ENCODE data around the gene PAQR3.

The PAQR3 gene, protein sequence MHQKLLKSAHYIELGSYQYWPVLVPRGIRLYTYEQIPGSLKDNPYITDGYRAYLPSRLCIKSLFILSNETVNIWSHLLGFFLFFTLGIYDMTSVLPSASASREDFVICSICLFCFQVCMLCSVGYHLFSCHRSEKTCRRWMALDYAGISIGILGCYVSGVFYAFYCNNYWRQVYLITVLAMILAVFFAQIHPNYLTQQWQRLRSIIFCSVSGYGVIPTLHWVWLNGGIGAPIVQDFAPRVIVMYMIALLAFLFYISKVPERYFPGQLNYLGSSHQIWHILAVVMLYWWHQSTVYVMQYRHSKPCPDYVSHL

DNA sequence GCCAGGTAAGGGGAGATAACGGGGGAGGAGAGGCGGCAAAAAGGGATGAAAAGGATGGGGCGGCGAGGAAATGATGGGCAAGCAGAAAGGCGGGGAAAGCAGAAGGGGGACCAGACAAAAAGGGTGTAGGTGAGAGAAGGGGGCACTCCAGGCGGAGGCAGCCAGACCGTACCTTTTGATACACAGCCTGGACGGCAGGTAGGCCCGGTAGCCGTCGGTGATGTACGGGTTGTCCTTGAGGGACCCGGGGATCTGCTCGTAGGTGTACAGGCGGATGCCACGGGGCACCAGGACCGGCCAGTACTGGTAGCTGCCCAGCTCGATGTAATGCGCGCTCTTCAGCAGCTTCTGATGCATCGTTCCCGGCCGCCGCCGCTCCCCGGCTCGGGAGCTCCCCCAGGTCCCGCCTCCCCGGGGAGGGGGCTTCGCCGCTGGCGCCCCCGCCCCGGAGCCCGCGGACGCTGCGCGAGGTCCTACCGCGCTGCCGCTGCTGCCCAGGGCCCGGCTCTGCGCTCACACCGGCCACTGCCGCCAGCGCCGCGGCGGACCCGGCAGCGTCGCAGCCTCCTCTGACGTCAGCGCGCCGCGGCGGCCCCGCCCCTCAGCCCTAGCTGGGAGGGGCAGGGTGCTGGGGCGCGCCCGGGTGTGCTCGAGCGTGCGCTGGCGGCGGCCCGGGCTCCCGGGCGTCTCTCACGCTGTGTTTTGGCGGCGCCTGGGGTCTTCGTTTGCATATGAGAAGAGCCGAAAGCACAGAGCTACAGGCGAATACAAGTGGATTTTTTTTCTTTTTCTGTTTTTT, at the start of gene PAQR3:
Gene PAQR3, minus strand, starts transcription at position 571 of the 799 bp plus-strand sequence. Its CDS starts 214 bp downstream, at position 357.
- intact Hi-C loops (cut with DNase I) = no loop called here
- DNase-seq = peak; percentile 52 to 93 (median 86)

DNA sequence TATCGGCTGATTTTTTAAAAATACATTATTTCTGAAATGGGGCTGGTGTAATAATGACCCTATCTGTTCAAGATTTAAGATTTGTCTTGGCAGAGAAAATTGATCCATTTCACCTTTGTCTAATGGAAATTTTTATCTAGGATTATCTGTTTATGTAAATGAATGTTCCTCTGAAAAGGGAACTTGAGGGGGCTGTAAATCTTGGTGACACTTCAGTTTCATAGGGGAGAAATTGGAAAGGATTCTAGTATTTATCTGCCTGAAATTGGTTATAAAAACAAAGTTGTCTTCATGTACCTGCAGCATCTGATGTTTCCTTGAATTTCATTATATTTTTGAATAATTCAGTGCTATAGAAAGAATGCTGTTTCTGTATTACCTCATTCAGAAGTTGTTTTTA, 48.4 kb upstream of the PAQR3 start:
- intact Hi-C loops (cut with DNase I) = no loop called here
- no peak for DNase-seq

DNA sequence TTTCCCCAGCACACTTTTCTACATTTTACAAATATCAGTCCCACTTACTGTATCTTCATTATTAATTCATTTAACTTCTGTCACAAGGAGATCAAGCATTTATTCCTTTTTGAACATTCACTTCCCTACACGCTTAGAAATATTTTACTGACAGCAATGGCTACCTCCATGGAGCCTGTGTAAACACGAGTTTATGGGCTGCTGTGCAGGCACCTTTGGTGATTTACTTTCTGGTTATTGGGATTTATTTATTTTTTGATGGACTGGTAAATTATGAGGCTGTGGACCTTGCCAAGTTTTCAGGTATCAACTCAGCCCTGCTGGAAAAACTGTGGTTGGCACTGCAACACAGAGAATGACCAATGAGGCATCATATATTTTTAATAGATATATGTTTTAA, 45.4 kb upstream of the PAQR3 start:
- intact Hi-C loops (cut with DNase I) = no loop called here
- no peak for DNase-seq

DNA sequence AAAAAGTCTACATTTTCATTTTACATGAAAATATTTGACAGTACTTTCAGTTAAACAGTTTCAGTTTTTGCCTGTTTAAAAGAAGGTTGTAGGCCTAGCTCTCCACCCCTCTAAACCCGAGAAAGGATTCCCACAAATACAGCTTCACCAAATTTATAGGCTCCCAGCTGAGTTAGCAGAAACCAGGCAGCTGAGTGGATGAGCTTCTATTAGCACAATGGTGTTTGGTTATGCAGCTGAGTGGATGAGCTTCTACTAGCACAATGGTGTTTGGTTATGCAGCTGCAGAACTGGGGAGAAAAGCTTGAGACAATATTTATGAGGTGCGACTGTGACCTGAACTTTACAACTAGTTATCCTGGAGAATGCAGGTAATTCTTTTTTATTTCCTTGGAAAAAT, 36.6 kb upstream of the PAQR3 start:
- DNase-seq = no peak
- intact Hi-C loops (cut with DNase I) = no loop called here

DNA sequence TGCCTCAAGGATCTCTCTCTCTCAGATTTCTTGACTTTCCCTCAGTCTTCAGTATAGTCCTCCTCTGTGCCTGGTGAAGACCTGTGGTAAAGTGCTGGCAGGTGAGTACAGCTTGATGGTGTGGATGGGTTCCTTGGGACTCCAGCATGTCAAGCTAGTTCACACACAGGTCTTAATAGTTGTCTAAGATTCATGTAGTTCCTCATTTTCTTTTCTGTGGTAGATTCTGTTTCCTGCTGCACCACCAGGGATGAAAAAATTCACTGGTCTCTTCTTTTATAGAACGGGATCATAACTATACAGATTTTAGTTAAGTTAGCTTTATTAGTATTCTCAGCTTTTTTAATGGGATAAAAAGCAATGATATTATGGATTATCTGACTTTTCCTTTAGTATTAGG, 32.5 kb upstream of the PAQR3 start:
- DNase-seq = no peak
- intact Hi-C loops (cut with DNase I) = no loop called here

DNA sequence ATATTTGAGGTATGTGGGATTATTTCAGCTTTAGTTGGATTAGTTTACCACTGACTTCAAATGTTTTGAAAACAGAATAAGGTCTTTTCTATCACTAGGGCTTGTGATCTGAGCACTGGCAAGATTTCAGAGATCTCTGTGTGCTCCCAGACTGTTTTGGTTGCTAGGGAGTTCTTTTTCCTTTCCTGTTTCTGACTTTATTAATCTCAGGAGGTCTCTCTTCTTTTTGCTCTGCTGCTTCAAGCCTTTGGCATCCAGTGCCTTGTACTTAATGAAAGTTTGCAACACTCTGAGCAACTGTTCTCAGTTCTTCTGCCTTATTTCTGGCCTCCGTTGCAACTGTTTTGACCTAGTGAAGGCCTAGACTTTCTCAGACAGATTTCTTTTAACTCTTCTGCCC, 32.1 kb upstream of the PAQR3 start:
- peak in 1 of 42 donors; percentile 6 for DNase-seq
- intact Hi-C loops (cut with DNase I) = no loop called here

DNA sequence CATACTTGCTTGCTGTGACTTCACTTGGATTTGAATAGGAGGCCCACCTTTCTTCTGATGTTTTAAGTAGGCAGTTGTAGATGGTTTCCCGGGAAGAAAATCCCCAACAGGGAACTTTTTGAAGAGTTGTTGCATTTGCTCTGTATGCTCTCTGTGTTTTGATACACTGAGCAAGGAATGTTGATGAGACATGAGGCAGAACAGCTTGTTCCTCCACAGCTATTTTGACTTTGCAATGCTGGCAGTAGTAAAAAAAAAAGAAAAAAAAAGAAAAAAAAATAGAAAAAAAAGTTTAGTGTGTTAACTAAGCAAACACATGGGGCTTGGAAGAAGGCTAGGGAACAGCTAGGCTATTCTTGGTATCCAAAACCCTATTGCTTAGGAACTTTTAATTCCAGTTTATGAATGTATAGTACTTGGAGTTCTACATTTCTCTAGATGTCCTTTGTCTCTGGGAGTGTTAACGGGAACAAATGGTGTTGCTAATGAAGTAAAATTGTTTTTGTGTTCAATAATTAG, 23.4 kb upstream of the PAQR3 start:
- intact Hi-C loops (cut with DNase I) = no loop called here
- no peak for DNase-seq

DNA sequence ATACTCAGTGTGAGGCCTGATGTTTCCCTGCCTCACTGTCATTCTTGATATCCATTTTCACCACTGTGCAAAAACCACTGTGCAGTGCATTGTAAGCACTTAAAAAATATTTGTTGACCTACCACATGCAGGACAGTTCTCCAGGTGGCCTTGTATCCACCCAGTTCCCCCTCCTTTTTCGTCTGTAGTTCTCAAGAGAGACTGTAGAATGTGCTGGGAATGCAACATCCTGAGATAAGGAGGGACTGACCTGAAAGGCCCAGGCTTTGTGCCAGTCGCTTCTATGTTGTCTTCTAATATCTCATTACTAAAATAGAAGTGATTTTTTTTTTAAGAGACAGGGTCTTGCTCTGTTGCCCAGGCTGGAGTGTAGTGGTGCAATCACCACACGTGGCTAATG, 21.7 kb upstream of the PAQR3 start:
- no peak for DNase-seq
- intact Hi-C loops (cut with DNase I) = no loop called here

DNA sequence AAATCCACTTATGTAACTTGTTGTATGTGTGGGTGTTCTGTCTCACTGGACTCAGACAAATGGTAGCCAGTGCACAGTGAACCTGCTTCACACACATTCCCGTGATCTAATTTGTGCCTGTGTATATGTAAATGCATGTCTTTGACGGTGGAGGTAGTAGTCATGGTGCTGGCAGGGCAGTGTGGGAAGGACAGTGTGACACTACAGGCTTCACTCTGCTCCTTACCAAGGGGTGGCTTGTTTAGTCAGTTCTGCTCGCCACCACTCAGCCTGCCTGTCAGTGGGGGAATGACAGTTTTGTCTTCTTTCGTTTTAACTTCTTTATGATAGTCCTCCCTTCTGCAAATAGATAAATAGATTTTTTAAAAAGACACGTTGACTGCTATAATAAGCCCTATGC, 17.7 kb upstream of the PAQR3 start:
- intact Hi-C loops (cut with DNase I) = loop anchor here (10.0 kb wide), 1 partner anchor 1258 kb away; no protein-coding TSS in a partner anchor

DNA sequence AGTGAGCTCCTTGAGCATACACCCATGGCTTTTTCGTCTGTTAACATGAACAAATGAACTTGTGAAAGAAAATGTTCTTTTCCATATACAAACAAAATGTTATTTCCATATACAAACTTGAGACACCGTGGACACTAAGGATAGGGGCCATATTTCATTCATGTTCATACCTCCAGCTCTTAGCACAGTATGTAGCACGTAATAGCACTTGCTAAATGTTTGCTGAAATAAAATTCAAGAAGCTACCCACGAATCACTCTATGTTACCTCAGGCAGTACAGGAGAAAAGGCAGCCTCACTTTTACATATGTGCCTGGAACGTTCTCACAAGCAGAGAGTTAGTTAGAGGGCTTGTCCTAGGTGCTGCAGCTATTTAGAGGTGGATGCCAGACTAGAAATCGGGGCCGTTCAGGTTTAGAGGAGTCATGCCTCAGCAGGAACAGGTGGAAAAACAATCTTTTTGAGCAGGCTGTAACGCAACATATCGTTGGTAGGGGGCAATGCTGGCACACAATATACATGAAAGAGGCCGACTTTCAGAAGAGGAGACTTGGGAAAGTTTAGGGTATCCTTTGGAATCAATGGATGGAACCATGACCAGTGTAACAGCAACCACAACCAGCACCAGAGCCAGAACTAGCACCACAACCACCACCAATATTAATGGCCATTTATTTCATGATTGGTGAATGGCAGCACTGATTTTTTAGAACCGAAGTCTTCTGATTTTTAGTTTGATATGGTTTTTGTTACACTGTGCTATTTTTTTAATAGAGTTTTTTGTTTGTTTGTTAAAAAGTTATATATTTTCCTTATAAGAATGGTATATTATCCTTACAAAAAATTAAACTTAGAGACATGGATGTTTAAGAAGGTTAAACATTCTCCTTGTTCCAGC, 14.8 kb upstream of the PAQR3 start:
- intact Hi-C loops (cut with DNase I) = loop anchor here (10.0 kb wide), 1 partner anchor 1261 kb away; no protein-coding TSS in a partner anchor
- DNase-seq = no peak

More for the DNA sequence above, 17.7 kb upstream of the PAQR3 start:
- DNase-seq = no peak

DNA sequence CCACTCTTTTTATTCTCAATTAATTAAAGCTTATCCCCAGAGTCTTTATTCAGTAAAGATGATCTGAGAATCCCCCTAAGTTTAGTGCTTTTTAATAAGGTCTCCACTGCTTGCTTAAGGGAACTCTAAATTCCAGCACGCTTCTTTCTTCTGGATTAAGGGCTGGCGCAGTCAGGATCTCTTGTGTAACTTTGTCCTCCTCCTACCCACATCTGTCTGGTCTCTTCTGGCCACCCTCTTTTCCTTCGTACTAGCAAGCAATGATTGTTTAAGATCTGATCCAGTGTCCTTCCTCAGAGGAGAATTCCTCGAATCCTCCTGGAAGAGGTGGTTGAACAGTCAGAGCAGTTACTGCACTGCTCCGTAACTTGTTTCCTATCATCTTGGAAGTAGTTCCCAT, 14.0 kb upstream of the PAQR3 start:
- intact Hi-C loops (cut with DNase I) = loop anchor here (10.0 kb wide), 1 partner anchor 1262 kb away; no protein-coding TSS in a partner anchor
- no peak for DNase-seq

DNA sequence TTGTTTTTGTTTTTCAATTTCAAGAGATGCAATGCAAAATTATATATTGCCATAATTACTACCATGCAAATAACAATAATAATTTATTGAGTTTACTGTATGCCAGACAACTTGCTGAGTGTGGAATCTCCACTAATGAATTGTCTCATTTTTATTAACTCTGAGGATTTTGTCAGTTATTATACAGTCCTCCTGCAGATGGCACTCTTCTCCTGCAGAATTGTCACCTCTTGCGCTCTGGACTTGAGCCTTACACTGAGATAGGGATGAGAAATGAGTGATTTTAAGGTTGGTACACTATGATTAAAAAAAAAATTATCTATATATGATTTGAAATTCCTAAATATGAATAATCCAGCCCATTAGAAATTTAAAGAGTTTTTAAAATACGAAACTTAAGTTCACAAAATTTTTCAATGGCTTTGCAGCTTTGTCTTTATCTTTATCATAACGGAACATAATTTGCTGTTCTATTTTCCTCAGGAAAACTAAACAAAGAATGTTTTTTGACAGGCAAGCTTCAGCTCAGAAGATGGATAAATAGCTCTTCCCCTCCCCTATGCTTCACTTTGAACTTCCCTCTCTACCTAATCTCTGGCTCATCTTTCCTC, 12.7 kb upstream of the PAQR3 start:
- intact Hi-C loops (cut with DNase I) = loop anchor here (10.0 kb wide), 1 partner anchor 1263 kb away; no protein-coding TSS in a partner anchor
- DNase-seq = peak in 24 of 42 donors; percentile 13 to 77 (median 44)

DNA sequence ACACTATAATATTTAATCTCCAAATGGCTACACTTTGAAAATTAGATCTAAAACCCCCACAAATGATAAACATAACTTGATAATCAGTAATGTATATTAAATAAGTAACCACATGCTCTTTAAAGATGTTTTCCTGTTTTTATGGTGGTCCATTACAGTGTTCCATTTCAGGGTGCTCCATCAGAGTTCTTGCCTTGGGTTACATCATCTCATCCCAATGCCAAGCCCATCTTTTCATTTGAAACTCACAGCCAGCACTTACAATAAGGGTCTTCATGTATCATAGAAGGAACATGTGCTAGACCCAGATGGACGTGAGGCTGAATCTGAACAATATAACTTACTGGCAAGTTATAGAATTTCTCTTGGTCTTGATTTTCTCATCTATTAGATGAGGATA, 10.5 kb upstream of the PAQR3 start:
- intact Hi-C loops (cut with DNase I) = loop anchor here (10.0 kb wide), 1 partner anchor 1265 kb away; no protein-coding TSS in a partner anchor
- no peak for DNase-seq

DNA sequence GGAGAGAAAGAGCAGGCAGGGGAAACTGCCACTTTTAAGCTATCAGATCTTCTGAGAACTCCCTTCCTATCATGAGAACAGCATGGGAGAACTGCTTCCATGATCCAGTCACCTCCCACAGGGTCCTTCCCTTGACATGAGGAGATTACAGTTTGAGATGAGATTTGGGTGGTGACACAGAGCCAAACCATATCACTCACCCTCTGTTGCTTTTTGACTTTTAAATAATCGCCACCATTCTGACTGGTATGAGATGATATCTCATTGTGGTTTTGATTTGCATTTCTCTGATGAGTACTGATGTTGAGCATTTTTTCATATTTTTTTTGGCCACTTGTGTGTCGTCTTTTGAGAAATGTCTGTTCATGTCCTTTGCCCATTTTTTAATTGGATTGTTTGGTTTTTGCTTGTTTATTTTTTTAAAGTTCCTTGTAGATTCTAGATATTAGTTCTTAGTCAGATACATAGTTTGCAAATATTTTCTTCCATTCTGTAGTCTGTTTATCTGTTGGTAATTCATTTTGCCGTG, 6.5 kb upstream of the PAQR3 start:
- no peak for DNase-seq
- intact Hi-C loops (cut with DNase I) = no loop called here

DNA sequence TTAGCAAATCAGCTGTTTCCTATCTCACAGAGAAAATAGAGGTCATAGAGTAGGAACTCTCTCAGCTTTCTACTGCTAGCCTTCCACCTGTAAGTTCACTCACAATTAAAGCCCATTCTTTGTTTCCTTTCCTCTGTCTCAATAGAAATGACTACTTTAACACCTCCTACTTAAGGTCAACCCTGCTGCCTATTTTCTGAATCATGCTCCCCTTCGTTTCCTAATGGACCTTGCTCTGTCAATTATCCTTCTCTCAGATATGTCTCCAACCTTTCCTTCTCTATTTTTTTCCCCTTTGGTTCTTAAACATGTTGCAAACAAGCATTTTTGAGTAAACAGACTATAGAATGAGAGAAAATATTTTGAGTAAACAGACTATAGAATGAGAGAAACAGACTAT, 5.1 kb upstream of the PAQR3 start:
- no peak for DNase-seq
- intact Hi-C loops (cut with DNase I) = no loop called here

DNA sequence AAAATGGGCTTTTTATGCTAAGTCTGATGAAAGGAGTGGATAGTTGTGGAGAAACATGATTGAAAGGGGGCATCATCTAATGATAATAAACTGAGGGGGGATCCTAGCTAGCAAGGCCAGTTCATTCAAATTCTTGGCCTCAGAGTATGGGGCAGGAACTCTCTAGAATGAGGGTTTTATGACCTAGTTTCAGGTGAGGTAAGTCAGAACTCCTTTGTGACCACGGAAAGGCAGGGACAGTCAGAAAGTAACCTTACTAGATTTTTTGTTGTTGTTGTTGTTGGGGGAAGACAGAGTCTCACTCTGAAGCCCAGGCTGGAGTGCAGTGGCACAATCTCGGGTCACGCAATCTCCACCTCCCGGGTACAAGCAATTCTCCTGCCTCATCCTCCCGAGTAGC, 1.5 kb upstream of the PAQR3 start:
- DNase-seq = no peak
- intact Hi-C loops (cut with DNase I) = no loop called here

DNA sequence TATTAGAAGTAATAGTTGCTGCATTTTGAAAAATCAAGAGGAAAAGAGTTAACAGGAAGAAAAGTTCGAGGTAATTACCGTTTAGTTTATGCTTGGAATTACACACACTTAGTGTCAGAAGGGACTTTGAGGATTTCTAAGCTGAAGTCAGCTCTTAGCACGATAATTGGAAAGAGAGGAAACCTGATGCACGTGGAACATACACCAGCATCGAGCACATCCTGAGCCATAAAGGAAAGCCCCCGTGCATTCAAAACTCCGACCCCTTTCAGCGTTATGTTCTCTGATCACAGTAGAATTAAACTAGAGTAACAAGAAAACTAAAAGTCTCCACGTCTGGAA, 400 bp upstream of the PAQR3 start:
- intact Hi-C loops (cut with DNase I) = no loop called here
- DNase-seq = no peak

DNA sequence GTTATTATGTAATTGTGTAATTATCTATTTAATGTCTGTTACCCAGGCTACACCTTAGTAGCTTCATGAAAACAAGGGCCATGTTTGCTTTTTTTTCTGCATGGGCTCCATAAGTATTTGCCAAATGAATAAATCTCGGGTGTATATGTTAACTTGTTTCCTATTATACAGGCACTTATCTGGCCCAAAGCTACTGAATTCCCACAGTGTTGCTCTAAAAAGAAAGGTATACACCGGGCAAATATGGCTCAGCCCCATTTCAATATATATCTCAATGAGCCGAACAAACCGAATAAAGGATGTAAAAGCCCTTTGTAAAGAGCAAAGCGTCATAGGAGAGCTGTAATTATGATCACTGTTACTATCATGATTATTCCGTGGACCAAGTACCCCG, 767 bp downstream of the PAQR3 start:
- DNase-seq = no peak
- intact Hi-C loops (cut with DNase I) = no loop called here

DNA sequence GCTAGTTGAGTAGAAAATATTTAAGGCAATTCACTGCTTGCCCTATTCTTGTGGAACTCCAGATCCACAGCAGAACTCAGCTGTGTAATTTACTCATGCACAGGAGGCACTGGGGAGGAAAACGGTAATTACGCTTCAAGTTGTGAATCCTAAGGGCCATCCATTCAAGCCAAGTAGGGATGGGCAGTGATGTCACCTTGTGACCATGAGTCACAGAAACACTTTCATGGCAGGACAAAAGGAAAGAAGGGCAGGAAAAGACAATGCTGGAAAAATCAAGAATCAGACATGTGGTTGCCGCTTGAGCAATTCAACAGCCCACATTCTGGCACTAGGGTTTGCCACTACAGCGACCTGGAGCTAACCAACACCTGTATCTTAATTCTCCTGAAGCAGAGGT, 1.4 kb downstream of the PAQR3 start:
- intact Hi-C loops (cut with DNase I) = no loop called here
- peak in 2 of 42 donors; percentile 23 to 45 for DNase-seq
